ENCODE data around the gene P2RY4. TPM values are rescaled to one million over a fixed set of nuclear protein-coding genes. Genes with fewer than 3 reads are reported as not detected.

The P2RY4 gene
- polyA plus RNA-seq, 1 of the 3 experiments (the other 2 are of a cell fraction) = 0.05 TPM

GRCh38 chrX:70280573-70280972, 20.6 kb upstream of the P2RY4 start:
- Histone ChIP-seq H3K9me3 (no peaks in the 10 kb centered on the region), H3K36me3 (replicated peaks in 1 of 2; ENCODE audit: control insufficient read depth in 1 of 2, insufficient read depth in 2 of 2, low read length in 1 of 2) (peaks cover 6 to 8% of the 10 kb centered on the region in 2 experiments), H3F3A (replicated peaks; ENCODE audit: insufficient read depth) (no peaks in the 10 kb centered on the region), H3K79me2 (ENCODE audit: insufficient read depth) (no peaks in the 10 kb centered on the region), H4K20me1 (ENCODE audit: insufficient read depth) (no peaks in the 10 kb centered on the region), H3K27me3 (ENCODE audit: insufficient read depth) (no peaks in the 10 kb centered on the region; the same call in 1 of the 2 replicates), H2AFZ (ENCODE audit: low read depth) (no peak overlapping the region), H3K4me3 (ENCODE audit: low read depth in 2 of 2, low read length in 1 of 2) (no peak overlapping the region), H3K4me2 (no peak overlapping the region), H3K9ac (no peak overlapping the region), H3K27ac (ENCODE audit: low read depth in 2 of 2, low read length in 1 of 2) (no peak overlapping the region), H3K4me1 (ENCODE audit: control insufficient read depth in 1 of 2, insufficient read depth in 2 of 2, low read depth in 1 of 2, low read length in 1 of 2) (no peaks in the 10 kb centered on the region), H3K9me2 (no peaks in the 10 kb centered on the region)
- no peak for DNase-seq
- 28% methylated on average over 3 of the region's 3 CpGs for WGBS (ENCODE audit: low lambda C conversion rate)
- TF ChIP-seq EZH2phosphoT487 (IDR thresholded peaks at IDR 0.05; ENCODE audit: borderline replicate concordance, low read depth) = no peak
- peak; percentile 82 for TF ChIP-seq REST (IDR thresholded peaks at IDR 0.05; ENCODE audit: low read depth, low read length)
- CTCF ChIA-PET = no interaction called here
- POLR2A ChIA-PET = no interaction called here

GRCh38 chrX:70279081-70279480, 19.1 kb upstream of the P2RY4 start:
- Histone ChIP-seq H3K9me2 (no peaks in the 10 kb centered on the region), H2AFZ (ENCODE audit: low read depth) (no peak overlapping the region), H3K36me3 (replicated peaks in 1 of 2; ENCODE audit: control insufficient read depth in 1 of 2, insufficient read depth in 2 of 2, low read length in 1 of 2) (peaks cover 2 to 3% of the 10 kb centered on the region in 2 experiments), H4K20me1 (ENCODE audit: insufficient read depth) (no peaks in the 10 kb centered on the region), H3K4me2 (no peak overlapping the region), H3K4me1 (ENCODE audit: control insufficient read depth in 1 of 2, insufficient read depth in 2 of 2, low read depth in 1 of 2, low read length in 1 of 2) (no peaks in the 10 kb centered on the region), H3K9ac (no peak overlapping the region), H3K27ac (ENCODE audit: low read depth in 2 of 2, low read length in 1 of 2) (no peak overlapping the region), H3F3A (replicated peaks; ENCODE audit: insufficient read depth) (no peaks in the 10 kb centered on the region), H3K4me3 (ENCODE audit: low read depth in 2 of 2, low read length in 1 of 2) (no peak overlapping the region), H3K9me3 (no peaks in the 10 kb centered on the region), H3K79me2 (ENCODE audit: insufficient read depth) (no peaks in the 10 kb centered on the region), H3K27me3 (ENCODE audit: insufficient read depth) (no peaks in the 10 kb centered on the region; the same call in 1 of the 2 replicates)
- ChIA-PET CTCF (no interaction called here), POLR2A (no interaction called here)
- TF ChIP-seq NRF1 (IDR thresholded peaks at IDR 0.05; ENCODE audit: low read depth, low read length) = no peak
- no peak for TF ChIP-seq RXRA (IDR thresholded peaks at IDR 0.05; ENCODE audit: borderline replicate concordance, low read depth)
- no peak for TF ChIP-seq REST (IDR thresholded peaks at IDR 0.05; ENCODE audit: low read depth, low read length)
- TF ChIP-seq TCF12 (IDR thresholded peaks at IDR 0.05) = no peak
- no peak for TF ChIP-seq NFIC (IDR thresholded peaks at IDR 0.05; ENCODE audit: borderline replicate concordance)
- TF ChIP-seq TAF1 (IDR thresholded peaks at IDR 0.05; ENCODE audit: borderline replicate concordance, low read depth, low read length) = no peak
- TF ChIP-seq FOXM1 (IDR thresholded peaks at IDR 0.05; ENCODE audit: low read depth) = no peak
- TF ChIP-seq GATA2 (CRISPR knock-in tag; IDR thresholded peaks at IDR 0.05) = no peak
- no peak for TF ChIP-seq RAD21 (IDR thresholded peaks at IDR 0.05; ENCODE audit: low read length)
- TF ChIP-seq MXI1 (IDR thresholded peaks at IDR 0.05; ENCODE audit: low read depth, low read length) = no peak
- no peak for TF ChIP-seq SMC3 (IDR thresholded peaks at IDR 0.05; ENCODE audit: low read depth, low read length)
- no peak for TF ChIP-seq ZBTB33 (IDR thresholded peaks at IDR 0.05; ENCODE audit: borderline replicate concordance, low read depth)
- TF ChIP-seq IRF3 (IDR thresholded peaks at IDR 0.05; ENCODE audit: low read depth, low read length) = no peak
- no peak for TF ChIP-seq FOXJ3 (CRISPR knock-in tag; IDR thresholded peaks at IDR 0.05)
- DNase-seq = no peak
- WGBS (ENCODE audit: low lambda C conversion rate) = 50% methylated on average over 3 of the region's 3 CpGs

All from SK-N-SH (cell line).